HepG2 (cell line): ENCODE results near the gene CDCA5. TPM values are rescaled to one million over a fixed set of nuclear protein-coding genes. Genes with fewer than 3 reads are reported as not detected.
A peak's percentile ranks its signal among the peaks of the same experiment; 100 is the strongest.

Experiments used
- ARNTL ChIP-seq: sonication (generic); formaldehyde crosslinking; IDR thresholded peaks from 2 replicates; pipeline ENCODE4 v1.4.0; 2020; ENCODE audit warnings: mild to moderate bottlenecking, missing genetic modification reagents
- CERS6 ChIP-seq: sonication (generic); formaldehyde crosslinking; IDR thresholded peaks from 2 replicates; pipeline ENCODE4 v1.5.0; 2020; ENCODE audit warnings: missing genetic modification reagents
- ELF1 ChIP-seq: sonication (generic); formaldehyde crosslinking; IDR thresholded peaks from 2 replicates; pipeline ENCODE4 v1.4.0; 2020; ENCODE audit warnings: missing genetic modification reagents
- FOXA1 ChIP-seq, 2 experiments: fragments of 450-650 bp in 1 of 2; sonication (generic) in 1 of 2; formaldehyde crosslinking in 1 of 2; IDR thresholded peaks; 2 replicates each; pipeline versions ENCODE4 v1.4.0 to v1.6.1; 2016 to 2020; ENCODE audit warnings: missing genetic modification reagents in 1 of 2
- HDAC6 ChIP-seq: fragments of 200-600 bp; sonication (generic); IDR thresholded peaks from 2 replicates; pipeline ENCODE4 v1.7.0; 2017; ENCODE audit warnings: mild to moderate bottlenecking, antibody characterized with exemption, low read length, low read depth
- HHEX ChIP-seq: IDR thresholded peaks from 2 replicates; pipeline ENCODE4 v1.6.1; 2016; ENCODE audit warnings: control low read depth
- JARID2 ChIP-seq: sonication (generic); formaldehyde crosslinking; IDR thresholded peaks from 2 replicates; pipeline ENCODE4 v1.8.1; 2023; ENCODE audit warnings: missing genetic modification reagents, inconsistent platforms; ENCODE audit not compliant: insufficient replicate concordance
- MAFF ChIP-seq: IDR thresholded peaks from 2 replicates; pipeline ENCODE4 v1.6.1; 2011; ENCODE audit warnings: low read depth, low read length, improper control_type of control experiment
- PAWR ChIP-seq: sonication (generic); formaldehyde crosslinking; IDR thresholded peaks from 2 replicates; pipeline ENCODE4 v1.4.0; 2020; ENCODE audit warnings: missing genetic modification reagents, mild to moderate bottlenecking, borderline replicate concordance
- RBFOX2 ChIP-seq: fragments of 200-400 bp; formaldehyde crosslinking; IDR thresholded peaks from 2 replicates; pipeline ENCODE4 v1.6.1; 2017; ENCODE audit warnings: low read depth, mild to moderate bottlenecking, low read length
- SMARCE1 ChIP-seq: fragments of 450-650 bp; IDR thresholded peaks from 2 replicates; pipeline ENCODE4 v1.6.1; 2017; ENCODE audit warnings: borderline replicate concordance
- SMYD3 ChIP-seq: sonication (generic); formaldehyde crosslinking; IDR thresholded peaks from 2 replicates; pipeline ENCODE4 v1.8.1; 2023; ENCODE audit warnings: mild to moderate bottlenecking, missing genetic modification reagents
- U2AF2 ChIP-seq: fragments of 200-400 bp; formaldehyde crosslinking; IDR thresholded peaks from 2 replicates; pipeline ENCODE4 v1.6.1; 2017; ENCODE audit warnings: low read depth, mild to moderate bottlenecking, low read length
- ZBTB46 ChIP-seq: sonication (generic); formaldehyde crosslinking; IDR thresholded peaks from 2 replicates; pipeline ENCODE4 v1.4.0; 2020; ENCODE audit warnings: mild to moderate bottlenecking, missing genetic modification reagents, borderline replicate concordance
- ZC3H13 ChIP-seq: sonication (generic); formaldehyde crosslinking; IDR thresholded peaks from 2 replicates; pipeline ENCODE4 v1.8.1; 2023; ENCODE audit warnings: mild to moderate bottlenecking, missing genetic modification reagents, moderate library complexity
- ZFAT ChIP-seq: sonication (generic); formaldehyde crosslinking; conservative IDR thresholded peaks from 2 replicates; pipeline ENCODE4 v1.8.1; 2023; ENCODE audit warnings: missing genetic modification reagents, inconsistent platforms
- ZNF337 ChIP-seq: sonication (generic); formaldehyde crosslinking; IDR thresholded peaks from 2 replicates; pipeline ENCODE4 v1.5.1; 2020; ENCODE audit warnings: missing genetic modification reagents, low read depth, mild to moderate bottlenecking, borderline replicate concordance
- ZNF879 ChIP-seq: sonication (generic); formaldehyde crosslinking; IDR thresholded peaks from 2 replicates; pipeline ENCODE4 v1.8.1; 2023; ENCODE audit warnings: missing genetic modification reagents
- ZSCAN31 ChIP-seq: sonication (generic); formaldehyde crosslinking; IDR thresholded peaks from 2 replicates; pipeline ENCODE4 v1.5.0; 2020; ENCODE audit warnings: low read depth, mild to moderate bottlenecking, missing genetic modification reagents
- polyA plus RNA-seq, 8 experiments: library from polyadenylated mRNA; depleted of rRNA in 3 of 8; stranded (reverse) in 7 of 8; unstranded in 1 of 8; fragments of >200 nt; fragmentation: Illumina TruSeq in 4 of 8; extraction: Trizol in 4 of 8; gene quantifications; 2 replicates each; pipeline versions ENCODE4 v1.2.1 to v1.2.3, GENCODE V29; 2011 to 2016; ENCODE audit warnings: low read depth in 4 of 8, missing spikeins in 1 of 8, mixed read lengths in 1 of 8; ENCODE audit not compliant: insufficient read depth in 1 of 8
- total RNA-seq, 5 experiments: library from RNA; depleted of rRNA; stranded (reverse); fragments of >200 nt; fragmentation: Illumina TruSeq; extraction: Trizol; gene quantifications; 2 replicates each; pipeline ENCODE4 v1.2.3, GENCODE V29; 2016; ENCODE audit warnings: low read depth in 1 of 5
- TF ChIP-seq, protein P1 (sequence below): sonication (generic); formaldehyde crosslinking; IDR thresholded peaks from 2 replicates; pipeline ENCODE4 v1.5.1; 2020; ENCODE audit warnings: missing genetic modification reagents, mild to moderate bottlenecking, borderline replicate concordance
- TF ChIP-seq, protein P2 (sequence below): sonication (generic); formaldehyde crosslinking; IDR thresholded peaks from 2 replicates; pipeline ENCODE4 v1.8.1; 2023; ENCODE audit warnings: mild to moderate bottlenecking, missing genetic modification reagents
- TF ChIP-seq, protein P3 (sequence below): sonication (generic); formaldehyde crosslinking; IDR thresholded peaks from 2 replicates; pipeline ENCODE4 v1.8.1; 2023; ENCODE audit warnings: missing genetic modification reagents, mild to moderate bottlenecking, borderline replicate concordance
- TF ChIP-seq, protein P4 (sequence below): sonication (generic); formaldehyde crosslinking; IDR thresholded peaks from 2 replicates; pipeline ENCODE4 v1.5.0; 2020; ENCODE audit warnings: missing genetic modification reagents

Gene CDCA5
- total and polyA plus RNA-seq, 2 of the 13 experiments (the other 11 are each of a cell fraction or from before 2014, with no cell fraction given): 13.5 to 50.6 TPM

- TF ChIP-seq SMARCE1: no peak
- no peak for TF ChIP-seq HDAC6
- TF ChIP-seq ZNF337 (CRISPR knock-in tag): 0 out of 2 replicates have a peak, but pooled peaks have one; percentile 35
- TF ChIP-seq RBFOX2: peak; percentile 92
- no peak for TF ChIP-seq MAFF
- peak; percentile 24 for TF ChIP-seq JARID2 (CRISPR knock-in tag)
- TF ChIP-seq ZC3H13: peak; percentile 85; the same call in 1 of the 2 replicates
- no peak for TF ChIP-seq CERS6 (CRISPR knock-in tag)
- no peak for TF ChIP-seq ZFAT (CRISPR knock-in tag)
- no peak for TF ChIP-seq PAWR
- TF ChIP-seq, protein P1, sequence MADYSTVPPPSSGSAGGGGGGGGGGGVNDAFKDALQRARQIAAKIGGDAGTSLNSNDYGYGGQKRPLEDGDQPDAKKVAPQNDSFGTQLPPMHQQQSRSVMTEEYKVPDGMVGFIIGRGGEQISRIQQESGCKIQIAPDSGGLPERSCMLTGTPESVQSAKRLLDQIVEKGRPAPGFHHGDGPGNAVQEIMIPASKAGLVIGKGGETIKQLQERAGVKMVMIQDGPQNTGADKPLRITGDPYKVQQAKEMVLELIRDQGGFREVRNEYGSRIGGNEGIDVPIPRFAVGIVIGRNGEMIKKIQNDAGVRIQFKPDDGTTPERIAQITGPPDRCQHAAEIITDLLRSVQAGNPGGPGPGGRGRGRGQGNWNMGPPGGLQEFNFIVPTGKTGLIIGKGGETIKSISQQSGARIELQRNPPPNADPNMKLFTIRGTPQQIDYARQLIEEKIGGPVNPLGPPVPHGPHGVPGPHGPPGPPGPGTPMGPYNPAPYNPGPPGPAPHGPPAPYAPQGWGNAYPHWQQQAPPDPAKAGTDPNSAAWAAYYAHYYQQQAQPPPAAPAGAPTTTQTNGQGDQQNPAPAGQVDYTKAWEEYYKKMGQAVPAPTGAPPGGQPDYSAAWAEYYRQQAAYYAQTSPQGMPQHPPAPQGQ (CRISPR knock-in tag): no peak
- TF ChIP-seq FOXA1 (IDR thresholded peaks at IDR 0.05): no peak
- TF ChIP-seq FOXA1 (CRISPR knock-in tag; IDR thresholded peaks at IDR 0.05): 0 out of 2 replicates have a peak, but pooled peaks have one; percentile 5
- TF ChIP-seq ARNTL: peak; percentile 26; the same call in 1 of the 2 replicates
- TF ChIP-seq HHEX (CRISPR knock-in tag): no peak
- TF ChIP-seq, protein P2, sequence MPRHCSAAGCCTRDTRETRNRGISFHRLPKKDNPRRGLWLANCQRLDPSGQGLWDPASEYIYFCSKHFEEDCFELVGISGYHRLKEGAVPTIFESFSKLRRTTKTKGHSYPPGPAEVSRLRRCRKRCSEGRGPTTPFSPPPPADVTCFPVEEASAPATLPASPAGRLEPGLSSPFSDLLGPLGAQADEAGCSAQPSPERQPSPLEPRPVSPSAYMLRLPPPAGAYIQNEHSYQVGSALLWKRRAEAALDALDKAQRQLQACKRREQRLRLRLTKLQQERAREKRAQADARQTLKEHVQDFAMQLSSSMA: 0 out of 2 replicates have a peak, but pooled peaks have one; percentile 38
- TF ChIP-seq ELF1 (CRISPR knock-in tag): peak; percentile 100
- no peak for TF ChIP-seq SMYD3
- no peak for TF ChIP-seq U2AF2
- TF ChIP-seq, protein P3, sequence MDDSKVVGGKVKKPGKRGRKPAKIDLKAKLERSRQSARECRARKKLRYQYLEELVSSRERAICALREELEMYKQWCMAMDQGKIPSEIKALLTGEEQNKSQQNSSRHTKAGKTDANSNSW (CRISPR knock-in tag): no peak; the same call in 1 of the 2 replicates
- 0 out of 2 replicates have a peak, but pooled peaks have one; percentile 54 for TF ChIP-seq ZSCAN31 (CRISPR knock-in tag)
- no peak for TF ChIP-seq ZBTB46 (CRISPR knock-in tag)
- no peak for TF ChIP-seq ZNF879 (CRISPR knock-in tag)
- TF ChIP-seq, protein P4, sequence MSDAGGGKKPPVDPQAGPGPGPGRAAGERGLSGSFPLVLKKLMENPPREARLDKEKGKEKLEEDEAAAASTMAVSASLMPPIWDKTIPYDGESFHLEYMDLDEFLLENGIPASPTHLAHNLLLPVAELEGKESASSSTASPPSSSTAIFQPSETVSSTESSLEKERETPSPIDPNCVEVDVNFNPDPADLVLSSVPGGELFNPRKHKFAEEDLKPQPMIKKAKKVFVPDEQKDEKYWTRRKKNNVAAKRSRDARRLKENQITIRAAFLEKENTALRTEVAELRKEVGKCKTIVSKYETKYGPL (CRISPR knock-in tag): no peak
Observed at GRCh38 chr11:65083834-65084597, at the start of gene CDCA5, which contains the start of gene ZFPL1 (continued).
